ENCODE measurements around the gene ZNF575.
A peak's percentile ranks its signal among the peaks of the same experiment; 100 is the strongest.
"Not testable (repeated sequence)": the region's sequence is repeated elsewhere in the genome, so short reads cannot be mapped to it uniquely, and the experiment has no call there.

The ZNF575 gene

DNA sequence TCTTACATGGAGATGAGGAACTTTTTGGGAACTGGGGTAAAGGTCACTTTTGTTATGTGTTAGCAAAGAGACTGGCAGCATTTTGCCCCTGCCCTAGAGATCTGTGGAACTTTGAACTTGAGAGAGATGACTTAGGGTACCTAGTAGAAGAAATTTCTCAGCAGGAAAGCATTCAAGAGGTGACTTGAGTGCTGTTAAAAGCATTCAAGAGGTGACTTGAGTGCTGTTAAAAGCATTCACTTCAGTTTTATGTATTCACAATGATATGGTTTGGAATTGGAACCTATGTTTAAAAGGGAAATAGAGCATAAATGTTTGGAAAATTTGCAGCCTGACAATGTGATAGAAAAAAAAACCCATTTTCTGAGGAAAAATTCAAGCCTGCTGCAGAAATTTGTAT is 20.6 kb upstream of the ZNF575 start:
- not testable (repeated sequence) for DNase-seq

GRCh38 chr19:43518051-43518450 is 14.9 kb upstream of the ZNF575 start:
- no peak for DNase-seq

GRCh38 chr19:43519436-43520088 is 13.4 kb upstream of the ZNF575 start:
- peak; percentile 79 for DNase-seq

GRCh38 chr19:43522929-43523328 is 10.1 kb upstream of the ZNF575 start:
- no peak for DNase-seq

DNA sequence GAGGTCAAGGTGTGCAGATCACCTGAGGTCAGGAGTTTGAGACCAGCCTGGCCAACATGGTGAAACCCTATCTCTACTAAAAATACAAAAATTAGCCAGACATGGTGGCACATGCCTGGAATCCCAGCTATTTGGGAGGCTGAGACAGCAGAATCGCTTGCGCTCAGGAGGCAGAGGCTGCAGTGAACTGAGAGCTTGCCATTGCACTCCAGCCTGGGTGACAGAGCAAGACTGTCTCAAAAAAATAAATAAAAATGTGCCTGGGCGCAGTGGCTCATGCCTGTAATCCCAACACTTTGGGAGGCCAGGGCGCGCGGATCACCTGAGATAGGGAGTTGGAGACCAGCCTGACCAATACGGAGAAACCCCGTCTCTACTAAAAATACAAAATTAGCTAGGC is 9.3 kb upstream of the ZNF575 start:
- not testable (repeated sequence) for DNase-seq

DNA sequence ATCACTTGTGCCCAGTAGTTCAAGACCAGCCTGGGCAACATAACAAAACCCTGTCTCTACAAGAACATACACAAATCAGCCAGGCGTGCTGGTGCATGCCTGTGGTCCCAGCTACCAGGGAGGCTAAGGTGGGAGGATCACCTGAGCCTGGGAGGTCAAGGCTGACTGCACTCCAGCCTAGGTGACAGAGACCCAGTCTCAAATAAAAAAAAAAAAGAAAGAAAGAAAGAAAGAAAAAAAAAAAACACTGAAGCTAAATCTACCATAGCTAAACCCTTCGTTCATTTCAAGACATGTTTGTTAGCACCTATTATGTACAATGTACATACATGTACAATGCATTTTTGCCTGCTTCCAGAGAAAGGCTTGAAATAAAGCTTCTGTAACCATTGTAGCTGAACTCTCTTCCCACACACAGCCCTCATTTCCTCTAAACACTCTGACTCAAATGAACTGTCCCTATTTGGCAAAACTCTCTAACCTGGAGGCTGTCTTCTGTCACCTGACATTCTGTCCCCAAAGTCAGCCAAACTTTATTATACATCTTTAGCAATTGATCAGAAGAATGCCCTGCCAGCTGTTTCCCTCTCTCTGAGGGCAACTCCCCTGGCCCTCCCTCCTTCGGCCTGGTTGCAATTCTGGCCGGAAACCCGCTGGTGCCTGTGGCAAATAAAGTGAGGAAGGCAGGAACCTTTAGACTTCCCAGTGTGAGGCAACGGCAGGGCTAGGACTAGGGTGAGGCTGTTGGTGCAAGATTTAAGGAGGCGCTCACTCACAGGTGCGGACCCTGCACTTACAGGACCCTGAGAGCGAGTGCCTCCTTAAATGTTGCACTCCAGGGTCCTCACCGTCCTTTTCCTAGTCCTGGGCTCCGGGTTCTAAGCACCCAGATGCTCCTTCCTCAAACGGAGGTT is 7.8 kb upstream of the ZNF575 start:
- DNase-seq: no peak

- DNase-seq: no peak
Observed at GRCh38 chr19:43525836-43526771, 6.9 kb upstream of the ZNF575 start.

DNA sequence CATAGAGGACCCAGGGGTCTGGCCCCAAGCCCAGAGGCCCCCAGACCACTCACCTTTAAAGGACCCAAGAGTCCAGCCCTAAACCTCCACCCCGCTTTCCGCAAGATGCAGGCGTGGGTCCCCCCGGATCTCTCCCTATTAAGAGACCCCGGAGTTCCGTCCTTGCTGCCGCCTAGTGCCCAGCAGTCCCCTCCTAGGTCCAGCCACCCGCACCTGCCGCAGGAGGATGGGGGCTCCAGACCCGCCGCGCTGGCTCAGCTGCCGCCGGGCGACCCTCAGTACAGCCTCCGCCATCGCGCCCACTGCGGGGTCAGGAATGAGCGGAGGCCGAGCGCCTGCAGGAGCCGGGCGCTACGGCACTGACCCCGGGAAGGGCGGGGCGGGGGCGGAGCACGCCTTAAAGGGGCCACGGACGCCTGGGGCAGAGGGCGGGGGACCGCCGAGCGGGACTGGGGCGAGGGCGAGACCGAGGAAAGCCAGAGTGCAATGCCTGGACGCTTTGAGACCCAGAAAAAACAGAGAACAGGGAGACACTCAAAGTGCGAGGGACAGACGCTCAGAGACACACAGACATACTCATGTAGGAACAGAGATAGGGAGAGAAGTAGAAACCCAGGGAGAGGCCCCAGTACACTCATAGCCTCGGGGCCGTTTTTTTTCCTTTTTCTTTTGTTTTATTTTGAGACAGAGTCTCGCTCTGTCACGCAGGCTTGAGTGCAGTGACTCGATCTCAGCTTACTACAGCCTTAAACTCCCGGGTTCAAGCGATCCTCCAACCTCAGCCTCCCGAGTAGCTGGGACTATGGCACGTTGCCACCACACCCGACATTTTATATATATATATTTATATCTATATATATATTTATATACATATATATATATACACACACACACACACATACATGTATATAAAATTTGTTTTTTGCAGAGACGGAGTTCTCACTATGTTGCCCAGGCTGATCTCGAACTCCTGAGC is 5.8 kb upstream of the ZNF575 start, which contains the start of gene ETHE1:
Gene ETHE1 (minus strand): TSS at position 318 of the 976 bp plus-strand sequence. CDS start 24 bp downstream, at position 294.
- DNase-seq: peak; percentile 50 to 54

GRCh38 chr19:43527860-43528622 is 4.9 kb upstream of the ZNF575 start:
- DNase-seq: no peak

DNA sequence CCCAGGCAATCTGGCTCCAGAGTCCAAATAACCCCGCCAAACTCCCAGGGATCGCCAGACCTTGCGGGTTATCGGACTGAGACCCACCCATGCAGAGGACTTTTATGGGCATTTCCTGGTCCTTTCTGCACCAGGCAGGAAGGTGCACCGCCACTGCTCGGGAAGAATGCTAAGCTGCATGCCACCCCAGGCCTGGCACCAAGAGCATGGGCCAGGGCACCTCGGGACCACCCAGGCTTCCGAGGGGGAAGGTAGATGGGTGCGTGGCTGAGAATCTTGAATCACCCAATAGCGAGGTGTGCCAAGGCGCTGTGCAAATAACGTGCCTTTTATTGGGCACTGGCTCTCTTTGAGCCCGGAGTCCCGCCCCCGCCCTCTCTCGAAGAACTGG is 422 bp upstream of the ZNF575 start:
- DNase-seq: no peak

DNA sequence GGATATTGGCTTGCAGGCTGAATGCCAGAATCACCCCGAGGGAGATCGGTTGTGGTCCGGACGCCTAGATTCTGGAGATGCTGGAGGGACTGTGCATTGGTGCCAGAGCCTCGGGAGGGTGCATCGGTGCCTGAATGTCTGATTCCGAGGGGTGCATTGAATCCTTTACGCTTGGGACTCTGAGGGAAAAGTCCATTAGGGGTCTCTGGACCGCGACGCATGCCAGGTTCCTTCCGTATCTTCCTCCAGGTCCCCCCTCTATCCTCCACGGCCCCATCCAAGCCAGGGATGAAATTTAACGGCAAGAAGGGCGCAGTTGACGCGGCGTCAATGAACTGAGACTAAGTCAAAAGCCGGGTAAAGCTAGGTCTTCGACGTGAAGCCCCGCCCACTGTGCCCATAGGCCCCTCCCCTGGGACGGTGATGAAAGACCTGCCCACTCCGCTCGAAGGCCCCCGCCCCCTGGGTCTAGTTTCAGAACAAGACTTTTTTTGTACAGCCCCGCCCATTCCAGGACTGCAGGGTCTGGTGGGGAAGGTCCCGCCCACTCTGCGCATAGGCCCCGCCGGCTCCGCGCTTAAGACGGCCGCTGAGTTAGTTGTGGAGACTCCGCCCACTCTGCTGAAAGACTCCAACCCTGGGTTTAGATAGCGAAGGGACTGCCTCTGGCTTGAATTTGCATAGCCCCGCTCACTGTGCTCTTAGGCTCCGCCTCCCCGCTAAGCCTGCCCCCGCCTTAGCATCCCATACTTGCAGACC is 737 bp downstream of the ZNF575 start:
- DNase-seq: peak; percentile 90 to 91

GRCh38 chr19:43534305-43534815 is 1.4 kb downstream of the ZNF575 start:
- DNase-seq: no peak

GRCh38 chr19:43534816-43535761 is 2.1 kb downstream of the ZNF575 start:
- DNase-seq: no peak

- DNase-seq: no peak
Observed at GRCh38 chr19:43538922-43539321, 5.9 kb downstream of the ZNF575 start.

DNA sequence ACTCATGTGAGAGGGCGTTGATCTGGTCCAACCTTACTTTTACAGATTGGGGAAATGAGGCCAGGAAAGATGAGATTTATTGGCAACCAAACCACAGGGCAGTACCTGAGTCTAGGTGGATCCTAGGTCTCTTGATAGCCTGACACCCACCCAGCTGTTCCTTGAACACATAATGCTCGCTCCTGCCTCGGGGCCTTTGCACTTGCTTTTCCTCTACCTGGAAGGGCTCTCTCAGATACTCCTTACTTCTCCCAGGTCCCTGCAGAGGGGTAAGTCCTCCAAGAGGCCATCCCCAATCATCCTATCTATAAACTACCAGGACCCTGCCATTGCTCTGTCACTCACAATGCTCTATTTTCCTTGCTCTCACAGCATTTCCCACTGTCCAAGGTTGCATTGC is 7.4 kb downstream of the ZNF575 start:
- DNase-seq: no peak

- DNase-seq: no peak
Observed at GRCh38 chr19:43541920-43542650, 9.1 kb downstream of the ZNF575 start.

DNA sequence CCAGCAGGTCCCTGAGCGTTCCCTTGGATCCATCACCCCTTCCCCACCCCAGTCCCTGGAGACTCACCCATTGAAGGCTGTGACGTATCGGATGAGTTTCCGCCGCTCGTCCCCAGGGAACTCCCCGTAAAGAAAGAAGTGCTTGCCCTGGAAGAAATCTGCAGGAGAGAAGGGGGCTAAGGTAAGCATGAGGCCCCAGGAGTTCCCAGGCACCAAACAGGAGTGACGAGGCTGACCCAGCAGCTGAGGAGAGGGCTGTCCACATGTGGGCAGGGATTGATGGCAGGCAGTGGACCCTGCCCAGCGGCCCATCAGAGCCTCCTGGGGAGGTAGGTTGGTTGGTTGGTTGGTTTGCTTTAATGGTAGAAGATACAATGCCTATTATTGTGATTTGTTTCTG is 11.1 kb downstream of the ZNF575 start:
- DNase-seq: no peak

DNA sequence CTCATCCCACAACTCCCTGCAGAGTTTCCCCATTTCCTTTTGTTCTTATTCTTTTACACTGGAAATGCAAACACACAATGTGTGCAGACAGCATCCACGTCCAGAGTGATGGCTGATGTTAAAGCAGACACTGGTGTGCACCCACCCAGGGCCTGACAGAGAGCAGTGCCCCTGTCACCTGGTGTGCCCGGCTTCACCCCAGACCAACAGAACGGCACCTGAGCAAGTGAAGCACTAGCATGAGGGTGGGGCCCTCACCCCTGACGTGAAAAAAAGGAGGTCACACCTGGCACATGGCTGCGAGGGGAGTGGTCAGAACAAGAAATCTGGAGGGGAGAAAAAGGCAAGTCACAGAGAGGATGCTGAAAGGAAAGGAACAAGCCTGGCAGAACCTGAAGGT is 12.3 kb downstream of the ZNF575 start:
- DNase-seq: no peak
